IPS-15b (cell line): Measurements from ENCODE around the gene TAF4.

ENCODE experiments used
- H3K27me3 ChIP-seq: one replicate; pipeline ENCODE4 v1.6.1; 2013; ENCODE audit warnings: low read length; ENCODE audit not compliant: control insufficient read depth, insufficient read depth
- H3K36me3 ChIP-seq: one replicate; pipeline ENCODE4 v1.6.1; 2013; ENCODE audit warnings: low read length; ENCODE audit not compliant: control insufficient read depth, insufficient read depth
- H3K4me1 ChIP-seq: one replicate; pipeline ENCODE4 v1.6.1; 2013; ENCODE audit warnings: mild to moderate bottlenecking, low read length; ENCODE audit not compliant: control insufficient read depth, insufficient read depth
- H3K4me3 ChIP-seq: one replicate; pipeline ENCODE4 v1.5.1; 2013; ENCODE audit warnings: low read depth, low read length
- H3K9ac ChIP-seq: one replicate; pipeline ENCODE4 v1.6.1; 2013; ENCODE audit warnings: low read depth, mild to moderate bottlenecking, low read length
- H3K9me3 ChIP-seq: one replicate; pipeline ENCODE4 v1.6.1; 2013; ENCODE audit warnings: mild to moderate bottlenecking, low read length; ENCODE audit not compliant: control insufficient read depth, insufficient read depth

Gene TAF4

GRCh38 chr20:62020935-62021701 lies 44.6 kb downstream of the TAF4 start:
- Histone ChIP-seq H3K4me1 (peaks cover 1% of the 10 kb centered on the region), H3K27me3 (no peaks in the 10 kb centered on the region), H3K36me3 (no peaks in the 10 kb centered on the region), H3K9me3 (no peaks in the 10 kb centered on the region), H3K4me3 (no peak overlapping the region), H3K9ac (no peak overlapping the region)

GRCh38 chr20:62019881-62020492 lies 45.7 kb downstream of the TAF4 start:
- H3K9ac ChIP-seq = no peak overlapping the region
- no peaks in the 10 kb centered on the region for H3K36me3 ChIP-seq

GRCh38 chr20:62019144-62019805 lies 46.4 kb downstream of the TAF4 start:
- Histone ChIP-seq H3K9ac (no peak overlapping the region), H3K4me1 (no peaks in the 10 kb centered on the region), H3K4me3 (no peak overlapping the region), H3K36me3 (no peaks in the 10 kb centered on the region), H3K27me3 (no peaks in the 10 kb centered on the region), H3K9me3 (no peaks in the 10 kb centered on the region)

More at GRCh38 chr20:62019881-62020492, 45.7 kb downstream of the TAF4 start:
- Histone ChIP-seq H3K4me3 (no peak overlapping the region), H3K4me1 (no peaks in the 10 kb centered on the region), H3K9me3 (no peaks in the 10 kb centered on the region), H3K27me3 (no peaks in the 10 kb centered on the region)

- H3K4me3 ChIP-seq = no peak overlapping the region
- peaks cover 6% of the 10 kb centered on the region for H3K36me3 ChIP-seq
- H3K27me3 ChIP-seq = no peaks in the 10 kb centered on the region
- no peak overlapping the region for H3K9ac ChIP-seq
- H3K4me1 ChIP-seq = no peaks in the 10 kb centered on the region
- no peaks in the 10 kb centered on the region for H3K9me3 ChIP-seq
Observed at GRCh38 chr20:62018437-62019143, 47.1 kb downstream of the TAF4 start.

DNA sequence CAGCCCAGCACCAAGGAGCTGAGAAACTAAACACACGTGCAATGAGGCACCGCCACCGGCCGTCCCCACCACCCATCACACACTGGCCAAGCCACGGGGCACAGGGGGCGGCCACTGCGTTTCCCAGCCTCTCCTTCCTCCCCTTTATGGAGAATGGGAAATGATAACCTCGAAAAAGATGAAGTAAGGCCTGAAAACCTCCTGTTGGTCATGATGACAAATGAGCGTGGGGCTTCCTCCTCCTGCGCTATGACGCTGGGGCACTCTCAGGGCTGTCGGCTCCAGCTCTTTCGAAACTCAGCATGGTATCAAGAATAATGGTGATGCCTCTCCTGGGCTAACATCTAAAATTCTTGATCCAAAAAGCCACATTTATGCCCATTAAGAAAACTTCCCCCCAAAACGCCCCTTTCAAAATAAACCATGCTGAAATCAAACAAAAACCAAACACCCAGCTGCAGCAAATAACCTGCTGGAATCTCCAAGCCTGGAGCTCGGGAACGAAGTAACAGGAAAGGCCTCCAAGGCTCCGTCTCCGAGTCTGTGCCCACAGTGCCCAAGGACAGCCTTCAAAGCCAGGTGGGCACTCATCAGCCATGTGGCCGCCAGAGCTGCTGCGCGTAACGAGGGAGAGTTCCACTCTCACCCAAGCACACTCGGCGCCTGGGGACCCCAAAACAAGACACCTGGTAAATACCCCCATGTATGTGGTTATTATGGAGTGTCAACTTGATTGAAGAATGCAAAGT lies 50.0 kb downstream of the TAF4 start:
- H3K36me3 ChIP-seq = peaks cover 17% of the 10 kb centered on the region
- H3K4me3 ChIP-seq = no peak overlapping the region
- H3K4me1 ChIP-seq = no peaks in the 10 kb centered on the region
- no peaks in the 10 kb centered on the region for H3K9me3 ChIP-seq
- no peak overlapping the region for H3K9ac ChIP-seq
- no peaks in the 10 kb centered on the region for H3K27me3 ChIP-seq

DNA sequence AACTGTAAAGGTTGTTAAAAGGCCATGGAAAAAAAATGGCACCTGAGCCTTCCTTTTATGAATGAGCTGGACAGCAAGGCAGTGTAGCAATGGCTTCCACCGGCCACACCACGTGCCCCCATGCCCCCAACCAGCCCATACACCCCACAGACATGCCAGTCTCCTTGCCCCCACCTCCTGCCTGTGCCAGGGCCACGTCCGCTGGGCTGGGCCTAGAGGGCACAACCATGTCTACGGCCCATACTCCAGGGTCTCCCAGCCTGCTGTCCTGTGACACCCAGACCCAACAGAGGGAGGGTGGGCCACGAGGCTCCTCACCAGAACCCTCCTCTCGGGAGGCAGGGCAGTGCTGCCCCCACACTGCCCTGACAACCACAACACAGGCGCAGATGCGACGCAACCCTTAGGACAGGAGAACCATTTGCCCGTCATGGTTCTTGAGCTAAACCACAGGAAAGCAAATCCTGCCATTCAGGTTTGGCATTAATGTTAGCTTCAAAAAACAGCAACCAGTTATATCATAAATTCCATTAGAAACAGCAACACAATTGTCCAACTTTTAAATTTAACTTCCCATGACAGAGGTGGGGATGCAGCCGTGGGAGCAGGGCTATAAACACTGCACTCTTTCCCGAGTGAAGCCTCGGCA lies 50.7 kb downstream of the TAF4 start:
- H3K36me3 ChIP-seq = peaks cover 24% of the 10 kb centered on the region
- H3K9me3 ChIP-seq = no peaks in the 10 kb centered on the region
- H3K4me1 ChIP-seq = no peaks in the 10 kb centered on the region
- H3K4me3 ChIP-seq = no peak overlapping the region
- no peak overlapping the region for H3K9ac ChIP-seq
- H3K27me3 ChIP-seq = no peaks in the 10 kb centered on the region

DNA sequence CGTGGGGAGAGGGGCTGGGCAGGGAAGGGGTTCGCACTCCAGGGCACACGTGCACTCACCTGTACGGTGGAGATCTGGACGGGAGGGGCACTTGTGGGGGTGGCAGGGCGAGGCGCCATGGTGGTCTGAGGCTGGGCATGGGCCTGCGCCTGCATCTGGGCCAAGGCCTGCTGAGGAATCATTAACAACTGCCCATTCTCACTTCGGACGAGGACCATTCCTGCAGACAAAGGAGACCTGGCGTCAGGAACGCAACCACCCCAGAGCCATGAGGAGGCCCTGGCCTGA lies 51.2 kb downstream of the TAF4 start:
- Histone ChIP-seq H3K4me1 (no peaks in the 10 kb centered on the region), H3K4me3 (no peak overlapping the region), H3K9ac (no peak overlapping the region), H3K9me3 (no peaks in the 10 kb centered on the region), H3K36me3 (peaks cover 30% of the 10 kb centered on the region), H3K27me3 (no peaks in the 10 kb centered on the region)

GRCh38 chr20:62012631-62013030 lies 53.0 kb downstream of the TAF4 start:
- Histone ChIP-seq H3K9ac (no peak overlapping the region), H3K36me3 (peaks cover 43% of the 10 kb centered on the region), H3K9me3 (no peaks in the 10 kb centered on the region), H3K4me3 (no peak overlapping the region), H3K27me3 (no peaks in the 10 kb centered on the region), H3K4me1 (no peaks in the 10 kb centered on the region)

GRCh38 chr20:62011938-62012534 lies 53.6 kb downstream of the TAF4 start:
- H3K9me3 ChIP-seq = no peaks in the 10 kb centered on the region
- H3K27me3 ChIP-seq = no peaks in the 10 kb centered on the region
- H3K9ac ChIP-seq = no peak overlapping the region
- H3K4me3 ChIP-seq = no peak overlapping the region
- no peaks in the 10 kb centered on the region for H3K4me1 ChIP-seq
- peaks cover 44% of the 10 kb centered on the region for H3K36me3 ChIP-seq

DNA sequence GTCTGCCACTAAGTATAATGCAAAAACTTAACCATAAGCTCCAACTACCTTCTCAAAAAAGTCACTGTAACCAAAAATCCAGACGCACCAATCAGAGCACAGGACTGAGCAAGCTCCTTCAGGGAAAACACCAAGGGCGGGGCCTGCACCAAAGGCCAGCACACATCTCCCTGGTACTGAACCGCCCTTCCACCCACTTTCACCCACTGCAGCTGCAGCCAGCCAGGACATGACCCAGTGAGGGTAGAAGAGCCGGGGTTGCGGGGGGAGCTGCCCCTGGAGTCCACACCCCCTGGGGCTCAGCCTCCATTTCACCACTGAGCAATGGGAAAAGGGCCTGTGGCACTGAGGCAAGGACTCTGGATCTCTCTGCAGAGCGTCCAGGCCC lies 54.3 kb downstream of the TAF4 start:
- no peak overlapping the region for H3K9ac ChIP-seq
- no peaks in the 10 kb centered on the region for H3K27me3 ChIP-seq
- H3K9me3 ChIP-seq = no peaks in the 10 kb centered on the region
- H3K36me3 ChIP-seq = peaks cover 48% of the 10 kb centered on the region
- H3K4me3 ChIP-seq = no peak overlapping the region
- H3K4me1 ChIP-seq = no peaks in the 10 kb centered on the region
